ENCODE results near the gene CCDC90B. TPM values are rescaled to one million over a fixed set of nuclear protein-coding genes. Genes with fewer than 3 reads are reported as not detected.
"Not testable (repeated sequence)": the region's sequence is repeated elsewhere in the genome, so short reads cannot be mapped to it uniquely, and the experiment has no call there.

The CCDC90B gene
- total RNA-seq, 1 donor from 2014 or later, result 35.8 TPM

GRCh38 chr11:83310718-83311117 is 24.6 kb upstream of the CCDC90B start:
- FAIRE-seq (no peak), DNase-seq (ENCODE audit: low read depth) (peak; percentile 5)
- no peaks in the 10 kb centered on the region for H3K36me3 ChIP-seq (ENCODE audit: control insufficient read depth, insufficient read depth, low read length)
- no peak overlapping the region for H3K4me3 ChIP-seq (ENCODE audit: low read depth, low read length)
- no peaks in the 10 kb centered on the region for H3K27me3 ChIP-seq (ENCODE audit: control insufficient read depth, insufficient read depth, low read length)
- no peak for TF ChIP-seq CTCF (IDR thresholded peaks at IDR 0.05; ENCODE audit: insufficient read depth, low read length, severe bottlenecking)

- not testable (repeated sequence) for DNase-seq (ENCODE audit: low read depth); FAIRE-seq; H3K27me3 ChIP-seq (ENCODE audit: control insufficient read depth, insufficient read depth, low read length); H3K4me3 ChIP-seq (ENCODE audit: low read depth, low read length); H3K36me3 ChIP-seq (ENCODE audit: control insufficient read depth, insufficient read depth, low read length)
These were observed 22.4 kb upstream of the CCDC90B start for GRCh38 chr11:83308536-83308935.

- Histone ChIP-seq H3K4me3 (ENCODE audit: low read depth, low read length) (no peak overlapping the region), H3K36me3 (ENCODE audit: control insufficient read depth, insufficient read depth, low read length) (no peaks in the 10 kb centered on the region), H3K27me3 (ENCODE audit: control insufficient read depth, insufficient read depth, low read length) (no peaks in the 10 kb centered on the region)
- DNase-seq (ENCODE audit: low read depth), result no peak
- no peak for FAIRE-seq
- no peak for TF ChIP-seq CTCF (IDR thresholded peaks at IDR 0.05; ENCODE audit: insufficient read depth, low read length, severe bottlenecking)
These were observed 20.3 kb upstream of the CCDC90B start for GRCh38 chr11:83306200-83307080.

- TF ChIP-seq CTCF (IDR thresholded peaks at IDR 0.05; ENCODE audit: insufficient read depth, low read length, severe bottlenecking), result no peak
- FAIRE-seq (no peak), DNase-seq (ENCODE audit: low read depth) (no peak)
- no peaks in the 10 kb centered on the region for H3K27me3 ChIP-seq (ENCODE audit: control insufficient read depth, insufficient read depth, low read length)
- no peak overlapping the region for H3K4me3 ChIP-seq (ENCODE audit: low read depth, low read length)
- no peaks in the 10 kb centered on the region for H3K36me3 ChIP-seq (ENCODE audit: control insufficient read depth, insufficient read depth, low read length)
These were observed 17.1 kb upstream of the CCDC90B start for GRCh38 chr11:83303316-83303715.

- no peak for TF ChIP-seq CTCF (IDR thresholded peaks at IDR 0.05; ENCODE audit: insufficient read depth, low read length, severe bottlenecking)
- DNase-seq (ENCODE audit: low read depth) (no peak), FAIRE-seq (no peak)
- Histone ChIP-seq H3K4me3 (ENCODE audit: low read depth, low read length) (no peak overlapping the region), H3K27me3 (ENCODE audit: control insufficient read depth, insufficient read depth, low read length) (no peaks in the 10 kb centered on the region), H3K36me3 (ENCODE audit: control insufficient read depth, insufficient read depth, low read length) (no peaks in the 10 kb centered on the region)
These were observed 16.0 kb upstream of the CCDC90B start for GRCh38 chr11:83302151-83302550.

GRCh38 chr11:83299681-83300080 is 13.5 kb upstream of the CCDC90B start:
- Histone ChIP-seq H3K27me3 (ENCODE audit: control insufficient read depth, insufficient read depth, low read length) (no peaks in the 10 kb centered on the region), H3K4me3 (ENCODE audit: low read depth, low read length) (no peak overlapping the region), H3K36me3 (ENCODE audit: control insufficient read depth, insufficient read depth, low read length) (no peaks in the 10 kb centered on the region)
- no peak for DNase-seq (ENCODE audit: low read depth)
- TF ChIP-seq CTCF (IDR thresholded peaks at IDR 0.05; ENCODE audit: insufficient read depth, low read length, severe bottlenecking), result no peak
- no peak for FAIRE-seq

All from bronchial epithelial cell (primary cell).